ENCODE results near the gene TBC1D3B.
"Not testable (repeated sequence)": the region's sequence is repeated elsewhere in the genome, so short reads cannot be mapped to it uniquely, and the experiment has no call there.

Gene TBC1D3B

DNA sequence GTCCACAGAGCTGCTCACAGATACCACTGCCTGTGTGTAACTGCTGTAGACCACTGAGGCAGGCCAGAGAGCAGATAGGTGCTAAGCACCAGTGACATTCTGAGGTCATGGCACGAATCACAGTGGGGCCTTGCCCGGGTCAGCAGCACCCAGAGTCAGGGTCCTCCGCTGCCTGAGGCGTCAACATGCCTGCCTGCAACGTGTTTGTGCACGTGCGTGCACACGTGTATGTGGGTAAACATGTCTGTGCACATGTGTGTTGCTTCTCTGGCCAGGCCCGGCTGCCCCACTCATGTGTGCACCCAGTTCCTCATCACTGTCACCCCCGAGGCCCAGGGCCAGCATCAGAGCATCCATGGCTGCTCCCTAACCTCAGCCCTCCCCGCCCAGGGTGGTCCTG, at the start of gene TBC1D3B:
Gene TBC1D3B (minus strand): TSS at position 101 of the 400 bp plus-strand sequence. CDS start 1,586 bp downstream, outside the sequence.
- DNase-seq: not testable (repeated sequence)

DNA sequence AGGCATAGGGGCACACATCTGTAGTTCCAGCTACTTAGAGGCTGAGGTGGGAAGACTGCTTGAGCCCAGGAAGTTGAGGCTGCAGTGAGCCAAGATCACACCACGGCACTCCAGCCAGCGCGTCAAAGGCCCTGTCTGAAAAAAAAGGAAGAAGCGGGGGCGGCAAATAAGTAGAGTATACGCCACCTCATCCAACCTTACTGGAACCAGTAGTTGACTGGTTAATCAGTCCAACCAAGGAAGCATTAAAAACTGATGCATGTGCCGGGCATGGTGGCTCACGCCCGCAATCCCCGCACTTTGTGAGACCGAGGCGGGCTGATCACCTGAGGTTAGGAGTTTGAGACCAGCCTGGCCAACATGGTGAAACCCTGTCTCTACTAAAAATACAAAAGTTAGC, 46.5 kb upstream of the TBC1D3B start:
- not testable (repeated sequence) for DNase-seq

DNA sequence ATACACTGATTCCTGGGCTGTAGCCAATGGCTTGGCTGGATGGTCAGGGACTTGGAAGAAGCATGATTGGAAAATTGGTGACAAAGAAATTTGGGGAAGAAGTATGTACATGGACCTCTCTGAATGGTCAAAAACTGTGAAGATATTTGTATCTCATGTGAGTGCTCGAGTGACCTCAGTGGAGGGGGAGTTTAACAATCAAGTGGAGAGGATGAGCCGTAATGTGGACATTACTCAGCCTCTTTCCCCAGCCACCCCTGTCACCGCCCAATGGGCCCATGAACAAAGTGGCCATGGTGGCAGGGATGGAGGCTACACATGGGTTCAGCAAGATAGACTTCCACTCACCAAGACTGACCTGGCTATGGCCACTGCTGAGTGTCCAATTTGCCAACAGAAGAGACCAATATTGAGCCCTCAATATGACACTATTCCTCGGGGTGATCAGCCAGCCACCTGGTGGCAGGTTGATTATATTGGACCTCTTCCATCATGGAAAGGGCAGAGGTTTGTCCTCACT, 45.2 kb upstream of the TBC1D3B start:
- not testable (repeated sequence) for DNase-seq

DNA sequence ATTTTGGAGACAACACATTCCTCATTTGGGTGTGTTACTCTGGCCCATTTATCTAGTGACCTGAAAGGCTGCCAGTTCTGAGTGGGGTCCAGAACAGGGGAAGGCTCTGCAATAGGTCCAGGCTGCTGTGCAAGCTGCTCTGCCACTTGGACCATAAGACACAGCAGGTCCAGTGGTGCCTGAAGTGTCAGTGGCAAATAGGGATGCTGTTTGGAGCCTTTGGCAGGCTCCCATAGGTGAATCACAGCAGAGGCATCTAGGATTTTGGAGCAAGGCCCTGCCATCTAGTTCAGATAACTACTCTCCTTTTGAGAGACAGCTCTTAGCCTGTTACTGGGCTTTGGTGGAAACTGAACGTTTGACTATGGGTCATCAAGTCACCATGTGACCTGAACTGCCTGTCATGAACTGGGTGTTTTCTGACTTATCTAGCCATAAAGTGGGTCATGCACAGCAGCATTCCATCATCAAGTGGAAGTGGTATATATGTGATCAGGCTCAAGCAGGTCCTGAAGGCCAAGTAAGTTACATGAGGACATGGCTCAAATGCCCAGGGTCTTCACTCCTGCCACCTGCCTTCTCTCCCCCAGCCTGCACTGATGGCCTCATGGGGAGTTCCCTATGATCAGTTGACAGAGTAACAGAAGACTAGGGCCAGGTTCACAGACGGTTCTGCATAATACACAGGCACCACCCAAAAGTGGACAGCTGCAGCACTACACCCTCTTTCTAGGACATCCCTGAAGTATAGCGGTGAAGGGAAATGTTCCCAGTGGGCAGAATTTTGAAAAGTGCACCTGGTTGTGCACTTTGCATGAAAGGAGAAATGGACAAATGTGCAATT, 44.5 kb upstream of the TBC1D3B start:
- DNase-seq: not testable (repeated sequence)

DNA sequence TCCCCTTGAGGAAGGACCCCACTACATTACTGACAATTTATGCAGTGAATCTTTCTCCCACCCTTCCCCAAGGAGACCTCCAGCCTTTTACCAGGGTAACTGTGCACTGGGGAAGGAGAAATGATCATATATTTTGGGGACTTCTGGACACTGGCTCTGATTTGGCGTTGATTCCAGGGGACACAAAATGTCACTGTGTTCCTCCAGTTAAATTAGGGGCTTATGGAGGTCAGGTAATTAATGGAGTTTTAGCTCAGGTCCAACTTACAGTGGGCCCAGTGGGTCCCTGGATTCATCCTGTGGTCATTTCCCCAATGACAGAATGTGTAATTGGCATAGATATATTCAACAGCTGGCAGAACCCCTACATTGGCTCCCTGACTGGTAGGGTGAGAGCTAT, 43.1 kb upstream of the TBC1D3B start:
- not testable (repeated sequence) for DNase-seq

DNA sequence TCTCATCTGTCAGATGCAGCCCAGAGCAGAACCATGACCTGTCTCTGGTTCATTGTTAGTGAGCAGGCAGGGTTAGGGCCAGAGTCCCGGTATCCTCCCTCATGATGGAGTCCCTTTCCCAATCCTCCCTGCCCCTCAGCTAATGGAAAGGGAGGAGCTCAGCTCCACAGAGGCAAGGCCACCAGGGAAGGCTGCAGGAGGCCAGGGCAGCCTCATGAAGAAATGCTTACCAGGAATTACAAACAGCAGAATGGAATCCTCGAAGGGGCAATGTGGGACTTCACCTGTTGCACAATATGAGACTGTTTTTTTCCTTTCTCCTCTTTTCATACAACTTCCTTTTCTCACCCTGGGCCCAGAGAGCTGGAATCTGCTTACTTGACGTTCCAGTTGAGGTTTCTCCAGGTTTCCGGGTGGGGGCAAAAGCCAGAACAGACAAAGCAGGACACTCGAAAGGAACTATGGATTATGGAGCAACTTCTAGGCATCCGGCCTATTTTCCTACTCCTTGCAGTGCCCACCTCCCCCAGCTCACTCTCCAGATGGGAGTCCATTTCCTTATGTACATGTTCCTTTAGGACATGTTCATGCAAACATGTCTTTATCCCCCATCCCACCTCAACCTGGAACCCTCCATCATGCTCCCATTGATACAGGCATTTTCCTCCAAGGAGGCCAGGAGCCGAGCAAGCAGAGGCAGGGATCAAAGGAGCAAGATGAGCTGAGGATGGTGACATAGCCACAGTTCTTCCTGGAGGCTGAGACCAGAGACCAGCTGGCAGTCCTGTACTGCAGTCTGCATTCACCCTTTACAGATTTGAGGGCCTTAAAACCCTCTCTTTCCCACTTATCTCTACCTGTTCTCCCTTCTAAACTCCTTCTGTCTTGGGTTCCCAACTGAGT, 39.2 kb upstream of the TBC1D3B start:
- not testable (repeated sequence) for DNase-seq

DNA sequence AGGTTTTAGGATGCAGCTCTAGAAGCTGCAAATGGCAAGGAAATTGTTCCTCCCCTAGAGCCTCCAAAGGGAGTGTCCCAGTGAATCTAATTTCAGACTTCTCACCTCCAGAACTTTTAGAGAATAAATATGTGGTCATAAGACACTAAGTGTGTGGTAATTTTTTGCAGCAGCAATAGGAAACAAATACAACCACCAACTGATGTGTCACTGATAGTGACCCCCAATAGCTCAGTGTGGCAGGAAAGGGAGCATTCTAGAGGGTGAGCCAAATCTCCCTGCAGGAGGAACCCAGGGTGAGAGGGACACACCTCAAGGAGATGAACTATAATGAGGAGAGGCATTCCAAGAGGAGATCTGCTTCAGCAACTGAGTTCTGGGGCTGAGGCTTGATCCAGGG, 38.5 kb upstream of the TBC1D3B start:
- DNase-seq: no peak

DNA sequence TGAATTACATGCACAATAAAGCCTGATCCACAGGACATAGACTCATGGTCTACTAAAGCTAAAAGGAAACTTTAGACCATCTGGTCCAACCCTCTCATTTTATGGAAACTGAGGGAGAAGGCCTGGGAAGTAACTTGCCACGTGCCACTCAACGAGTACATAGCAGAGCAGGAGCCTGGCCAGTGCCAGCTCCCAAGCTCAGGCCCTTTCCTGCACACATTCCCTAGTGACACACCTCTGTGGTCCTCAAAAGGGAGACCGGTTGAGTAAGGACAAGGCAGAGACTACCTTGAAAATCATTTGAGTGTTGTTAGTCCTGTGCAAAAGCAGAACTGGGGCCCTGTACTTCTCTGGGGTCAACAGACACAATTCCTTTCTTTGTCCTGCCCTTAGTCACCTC, 37.3 kb upstream of the TBC1D3B start:
- DNase-seq: no peak

DNA sequence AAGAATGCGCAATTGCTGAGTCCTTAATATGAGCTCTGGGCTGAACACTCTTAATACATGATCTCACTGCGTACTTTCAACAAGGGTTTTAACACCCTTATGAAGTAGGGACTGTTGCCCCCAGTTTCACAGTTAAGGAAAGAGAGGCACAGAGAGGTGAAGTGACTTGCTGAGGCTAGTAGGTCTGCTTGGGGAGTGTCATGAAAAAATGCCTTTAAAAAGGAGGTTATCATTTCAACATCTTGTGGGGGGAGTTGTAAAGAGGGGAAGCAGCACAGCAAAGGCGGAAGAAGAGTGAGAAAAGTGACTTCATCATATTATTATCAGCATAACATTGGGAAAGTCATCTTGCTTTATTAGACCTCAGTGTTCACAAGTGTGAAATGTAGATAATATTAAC, 36.5 kb upstream of the TBC1D3B start:
- DNase-seq: no peak

DNA sequence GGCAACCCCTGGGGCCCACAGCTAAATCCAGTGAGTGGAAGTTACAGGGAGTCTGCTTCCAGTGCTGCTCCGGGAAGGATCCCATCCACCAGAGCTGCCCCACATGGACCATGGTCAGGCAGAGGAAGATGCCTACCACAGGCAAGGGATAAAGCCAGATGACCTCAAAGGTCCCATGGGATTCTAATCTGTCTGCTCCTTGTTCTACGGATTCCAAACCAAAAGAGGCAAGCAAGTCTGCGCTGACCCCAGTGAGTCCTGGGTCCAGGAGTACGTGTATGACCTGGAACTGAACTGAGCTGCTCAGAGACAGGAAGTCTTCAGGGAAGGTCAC, 35.8 kb upstream of the TBC1D3B start:
- no peak for DNase-seq

DNA sequence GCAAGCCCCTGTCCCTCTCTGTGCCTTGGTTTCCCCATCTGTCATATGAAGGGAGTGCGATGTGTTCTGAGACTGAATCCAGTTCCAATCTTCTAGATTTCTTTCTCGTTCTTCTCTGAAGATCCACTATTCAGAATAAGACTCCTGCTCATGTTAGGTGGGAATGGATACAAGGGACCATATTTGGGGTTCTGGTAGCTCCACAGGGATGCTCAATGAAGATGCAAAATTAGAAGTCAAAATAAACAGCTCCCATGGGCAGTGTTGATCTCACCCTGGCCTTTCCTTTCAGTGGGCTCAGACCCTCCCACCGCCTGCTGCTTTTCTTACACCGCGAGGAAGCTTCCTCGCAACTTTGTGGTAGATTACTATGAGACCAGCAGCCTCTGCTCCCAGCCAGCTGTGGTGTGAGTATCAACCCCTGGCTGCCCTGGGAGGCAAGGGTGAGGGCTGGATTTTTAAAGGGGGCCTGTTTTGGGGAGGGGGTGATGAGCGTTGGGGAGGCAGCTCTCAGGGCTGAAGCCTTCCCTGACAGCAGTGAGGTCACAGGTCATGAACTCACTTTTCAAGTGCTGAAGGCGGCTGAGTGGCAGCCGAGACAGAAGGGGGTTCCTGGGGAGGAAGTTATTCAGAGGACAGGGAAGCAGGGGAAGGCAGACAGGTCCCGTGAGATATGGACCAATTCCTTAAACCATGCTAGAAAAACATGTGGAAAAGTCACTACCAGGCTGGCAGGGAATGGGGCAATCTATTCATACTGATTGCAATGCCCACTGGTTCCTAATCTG, 35.2 kb upstream of the TBC1D3B start:
- not testable (repeated sequence) for DNase-seq

DNA sequence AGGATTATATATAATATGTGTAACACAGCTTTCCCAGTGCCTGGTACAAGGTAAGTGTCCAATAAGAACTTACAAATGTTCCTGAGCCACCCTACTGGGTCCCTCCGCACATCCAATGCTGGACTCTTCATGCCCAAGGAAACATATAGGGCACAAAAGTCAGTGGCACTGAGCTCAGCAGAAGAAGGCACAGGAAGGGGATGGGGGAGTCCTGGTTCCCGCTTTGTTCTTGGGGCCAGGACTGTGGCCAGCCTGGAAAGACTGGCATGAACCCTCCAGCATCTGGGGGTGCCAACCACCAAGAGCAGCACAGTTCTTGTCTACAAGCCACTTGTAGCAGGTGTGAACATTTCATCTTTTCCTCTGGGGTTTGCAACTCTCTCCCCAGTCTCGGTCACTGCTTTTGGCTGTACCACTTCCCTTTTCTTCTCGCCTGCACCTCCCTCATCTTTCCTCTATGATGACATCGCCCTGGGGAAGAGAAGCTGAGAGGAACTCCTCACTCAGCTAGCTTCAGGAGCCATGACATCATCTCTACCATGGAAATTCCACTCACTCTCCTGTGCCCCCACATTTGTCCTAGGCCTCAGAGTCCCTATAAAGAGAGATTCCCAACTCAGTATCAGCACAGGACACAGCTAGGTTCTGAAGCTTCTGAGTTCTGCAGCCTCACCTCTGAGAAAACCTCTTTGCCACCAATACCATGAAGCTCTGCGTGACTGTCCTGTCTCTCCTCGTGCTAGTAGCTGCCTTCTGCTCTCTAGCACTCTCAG, 34.2 kb upstream of the TBC1D3B start, which contains the start of gene CCL4L2:
Gene CCL4L2 (plus strand): TSS at position 625 of the 773 bp plus-strand sequence.
- DNase-seq: not testable (repeated sequence)

DNA sequence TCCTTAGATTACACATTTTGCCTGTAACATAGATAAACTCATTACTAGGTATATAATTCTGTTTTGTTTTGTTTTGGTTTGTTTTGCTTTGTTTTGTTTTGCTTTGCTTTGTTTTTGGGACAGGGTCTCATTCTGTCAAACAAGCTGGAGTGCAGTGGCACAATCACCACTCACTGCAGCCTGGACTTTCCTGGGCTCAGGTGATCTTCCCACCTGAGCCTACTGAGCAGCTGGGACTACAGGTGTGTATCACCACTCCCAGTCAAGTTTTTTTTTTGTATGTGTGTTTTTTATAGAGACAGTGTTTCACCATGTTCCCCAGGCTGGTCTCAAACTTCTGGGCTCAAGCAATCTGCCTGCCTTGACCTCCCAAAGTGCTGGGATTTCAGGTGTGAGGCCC, 33.1 kb upstream of the TBC1D3B start:
- no peak for DNase-seq

DNA sequence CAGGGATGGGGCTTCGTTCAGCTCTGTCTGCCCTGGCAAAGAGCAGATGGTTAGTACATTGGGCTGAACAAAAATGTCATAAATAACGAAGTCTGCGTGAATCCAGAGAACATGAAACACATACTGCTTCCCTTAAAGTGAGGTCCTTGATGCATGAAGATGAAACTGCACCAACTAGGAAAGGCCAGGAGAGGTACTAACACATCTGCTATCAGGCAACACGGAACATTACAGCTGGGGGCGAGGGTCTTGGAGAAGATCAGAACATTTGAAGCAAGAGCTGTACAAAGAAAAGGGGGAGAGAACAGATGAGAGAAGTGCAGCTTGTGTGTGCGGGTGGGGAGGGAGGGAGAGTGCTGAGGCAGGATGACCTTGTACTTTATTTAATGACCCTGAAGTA, 30.9 kb upstream of the TBC1D3B start:
- DNase-seq: not testable (repeated sequence)

DNA sequence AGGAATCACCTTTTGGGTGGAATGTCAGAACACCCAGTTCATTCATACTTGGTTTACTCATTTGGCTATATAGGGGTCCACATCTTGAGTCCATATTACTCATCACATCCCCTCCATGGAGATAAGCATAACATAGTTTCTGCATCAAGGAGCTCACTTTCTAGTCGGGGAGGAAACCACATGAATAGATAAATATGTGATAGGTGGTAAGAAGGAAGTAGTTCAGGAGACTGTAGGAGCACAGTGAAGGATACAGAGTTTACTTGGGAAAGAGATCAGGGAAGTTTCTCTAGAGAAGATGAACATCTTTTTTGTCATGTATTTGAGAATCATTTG, 30.0 kb upstream of the TBC1D3B start:
- not testable (repeated sequence) for DNase-seq

DNA sequence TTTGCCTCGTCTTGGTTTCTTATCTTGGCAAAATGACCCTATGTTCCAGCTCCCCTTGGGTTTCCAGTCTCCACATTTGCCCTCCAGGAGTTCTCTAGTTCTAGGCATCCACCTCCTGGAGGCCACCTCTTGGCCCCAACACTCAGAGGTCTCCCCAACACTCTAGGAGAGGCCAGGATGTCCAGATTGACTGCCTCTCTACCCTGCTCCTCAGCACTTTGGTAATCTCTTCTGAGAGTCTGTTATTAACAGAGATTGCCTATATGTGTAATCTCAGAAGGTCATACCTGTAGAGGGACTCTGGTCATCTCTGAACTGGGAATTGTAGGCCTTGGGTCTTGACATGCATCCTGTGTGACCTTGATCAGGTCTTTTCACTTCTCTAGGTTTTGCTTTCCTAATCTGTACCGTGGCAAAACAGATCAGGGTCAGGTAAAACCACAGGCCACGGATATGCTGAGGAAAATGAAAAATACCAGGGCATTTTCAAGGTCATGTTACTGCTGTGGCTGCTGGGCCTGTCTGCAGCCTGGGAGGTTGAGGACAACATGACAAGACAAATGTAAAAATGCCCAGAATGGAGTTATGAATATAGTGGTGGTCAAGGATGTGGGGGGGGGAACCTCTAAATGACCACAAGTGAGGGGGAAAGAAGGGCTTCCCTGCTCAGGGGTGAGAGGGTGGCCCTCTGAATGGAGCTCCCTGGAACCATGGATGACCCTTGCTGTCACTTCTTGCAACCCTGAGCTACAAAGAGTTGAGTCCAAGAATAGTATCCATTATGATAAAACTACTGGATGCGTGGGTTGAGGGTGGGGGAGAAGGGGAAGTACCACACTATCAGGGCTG, 29.4 kb upstream of the TBC1D3B start:
- no peak for DNase-seq

DNA sequence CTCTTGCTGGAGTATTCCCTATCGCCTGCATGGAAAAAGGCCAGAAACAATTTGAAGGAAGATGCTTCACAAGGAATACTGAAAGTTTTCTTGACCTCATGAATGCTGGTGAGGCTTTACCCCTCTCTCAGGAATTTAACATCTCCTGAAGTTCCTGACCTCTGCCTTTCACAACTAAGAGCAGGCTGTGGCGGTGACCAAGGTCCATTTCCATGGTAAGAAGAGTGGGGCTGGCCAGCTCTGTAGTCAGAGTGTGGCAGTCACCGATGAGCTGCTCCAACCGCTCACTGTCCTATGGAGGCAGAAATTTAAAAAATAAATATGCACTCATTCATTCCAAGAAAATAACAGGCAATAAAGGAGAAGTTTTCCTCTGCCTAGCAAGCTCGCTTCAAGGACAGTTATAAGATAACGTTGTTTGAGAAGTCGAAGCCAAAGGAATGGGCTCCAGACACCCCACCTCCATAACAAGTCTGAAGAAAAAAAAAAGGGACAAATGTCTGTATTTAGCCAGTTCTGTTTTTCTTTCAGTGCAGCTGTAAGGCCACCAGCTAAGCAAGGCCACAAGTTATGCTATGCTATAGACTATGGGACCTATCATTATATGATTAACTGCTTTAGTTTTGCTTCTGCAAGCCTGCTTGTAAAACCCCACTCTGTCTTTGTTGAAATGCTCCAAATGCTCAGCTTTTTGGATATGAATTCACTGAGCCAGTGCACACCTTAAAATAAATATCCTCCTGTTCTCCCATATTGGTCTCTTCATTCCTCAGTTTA, 28.5 kb upstream of the TBC1D3B start:
- DNase-seq: no peak

DNA sequence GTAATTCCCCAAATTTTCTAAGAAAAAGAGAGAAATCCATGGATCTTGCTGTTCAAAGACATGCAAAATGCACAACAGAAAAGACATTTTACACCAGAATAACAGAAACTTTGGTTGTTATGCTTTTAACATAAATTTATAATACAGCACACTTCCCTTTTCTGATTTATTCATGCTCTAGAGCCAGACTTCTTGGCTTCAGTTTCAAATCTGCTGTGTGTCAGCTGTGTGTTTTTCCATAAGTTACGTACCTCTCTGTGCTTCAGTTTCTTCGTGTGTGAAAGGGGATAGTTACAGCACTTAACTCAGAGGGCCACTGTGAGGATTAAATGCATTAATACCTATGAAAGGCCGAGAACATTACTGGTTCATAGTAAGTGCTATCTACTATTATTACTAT, 26.9 kb upstream of the TBC1D3B start:
- no peak for DNase-seq

DNA sequence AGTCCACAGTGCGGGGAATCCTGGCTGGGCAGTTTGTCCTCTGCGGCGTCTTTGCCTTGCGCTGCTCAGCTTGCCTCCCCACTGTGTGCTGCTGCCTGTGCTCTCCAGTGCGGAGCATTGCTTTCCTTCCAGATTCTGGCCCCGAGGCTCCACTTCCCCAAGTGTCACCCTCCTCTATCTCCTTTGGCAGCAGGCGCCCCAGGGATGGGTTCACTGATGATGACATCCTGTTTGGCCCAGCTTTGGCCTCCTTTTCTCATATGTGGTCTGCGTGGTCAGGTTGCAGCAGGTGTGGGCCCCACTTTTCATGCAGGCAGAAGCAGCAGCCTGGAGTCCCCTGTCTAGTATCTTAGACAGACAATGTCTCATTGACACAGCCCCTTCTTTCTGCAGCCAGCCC, 25.1 kb upstream of the TBC1D3B start:
- DNase-seq: not testable (repeated sequence)

DNA sequence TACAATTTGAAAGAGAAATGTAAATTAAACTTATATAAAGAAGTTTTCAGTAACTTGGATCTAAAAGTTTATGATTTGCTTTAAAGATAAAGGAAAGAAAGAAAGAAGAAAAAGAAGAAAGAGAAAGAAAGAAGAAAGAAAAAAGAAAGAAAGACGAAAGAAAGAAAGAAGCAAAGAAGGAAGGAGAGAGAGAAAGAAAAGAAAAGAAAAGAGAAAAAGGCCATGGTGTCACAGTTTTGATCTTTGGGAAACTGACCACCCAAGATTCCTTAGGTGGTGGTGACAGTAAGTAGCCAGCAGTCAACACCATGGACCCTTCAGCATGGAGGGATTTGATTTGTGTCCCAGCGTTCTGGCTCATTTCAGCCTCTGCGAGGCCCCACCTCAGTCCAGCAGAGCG, 24.7 kb upstream of the TBC1D3B start:
- DNase-seq: not testable (repeated sequence)

Measured in SW 1271 (cell line).